ENCODE data around the gene PLD4. TPM values are rescaled to one million over a fixed set of nuclear protein-coding genes. Genes with fewer than 3 reads are reported as not detected.

The PLD4 gene
- total and polyA plus RNA-seq, 7 donors = 0.04 to 0.25 TPM; not detected in 5

DNA sequence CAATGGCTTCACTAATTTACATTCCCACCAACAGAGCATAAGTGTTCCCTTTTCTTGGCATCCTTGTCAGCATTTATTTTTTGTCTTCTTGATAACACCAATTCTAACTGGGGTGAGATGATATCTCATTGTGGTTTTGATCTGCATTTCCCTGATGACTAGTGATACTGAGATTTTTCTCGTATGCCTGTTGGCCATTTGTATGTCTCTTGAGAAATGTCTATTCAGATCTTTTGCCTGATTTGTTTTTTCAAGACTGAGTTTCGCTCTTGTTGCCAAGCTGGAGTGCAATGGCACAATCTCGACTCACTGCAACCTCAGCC is 4.7 kb upstream of the PLD4 start:
- H3K4me3 ChIP-seq = no peak overlapping the region
- H3K27me3 ChIP-seq (ENCODE audit: insufficient read depth in 3 of 3, low read length in 2 of 3) = peaks cover 0 to 5% (median 3%) of the 10 kb centered on the region in 3 donors
- H3K27ac ChIP-seq = no peak overlapping the region
- TF ChIP-seq, protein P1, sequence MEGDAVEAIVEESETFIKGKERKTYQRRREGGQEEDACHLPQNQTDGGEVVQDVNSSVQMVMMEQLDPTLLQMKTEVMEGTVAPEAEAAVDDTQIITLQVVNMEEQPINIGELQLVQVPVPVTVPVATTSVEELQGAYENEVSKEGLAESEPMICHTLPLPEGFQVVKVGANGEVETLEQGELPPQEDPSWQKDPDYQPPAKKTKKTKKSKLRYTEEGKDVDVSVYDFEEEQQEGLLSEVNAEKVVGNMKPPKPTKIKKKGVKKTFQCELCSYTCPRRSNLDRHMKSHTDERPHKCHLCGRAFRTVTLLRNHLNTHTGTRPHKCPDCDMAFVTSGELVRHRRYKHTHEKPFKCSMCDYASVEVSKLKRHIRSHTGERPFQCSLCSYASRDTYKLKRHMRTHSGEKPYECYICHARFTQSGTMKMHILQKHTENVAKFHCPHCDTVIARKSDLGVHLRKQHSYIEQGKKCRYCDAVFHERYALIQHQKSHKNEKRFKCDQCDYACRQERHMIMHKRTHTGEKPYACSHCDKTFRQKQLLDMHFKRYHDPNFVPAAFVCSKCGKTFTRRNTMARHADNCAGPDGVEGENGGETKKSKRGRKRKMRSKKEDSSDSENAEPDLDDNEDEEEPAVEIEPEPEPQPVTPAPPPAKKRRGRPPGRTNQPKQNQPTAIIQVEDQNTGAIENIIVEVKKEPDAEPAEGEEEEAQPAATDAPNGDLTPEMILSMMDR (IDR thresholded peaks at IDR 0.05) = no peak
- ATAC-seq (no peak), DNase-seq (no peak)
- WGBS, 3 donors = 43 to 60% (median 55%) methylated on average over 3 of the region's 3 CpGs
- H3K36me3 ChIP-seq (ENCODE audit: insufficient read depth in 1 of 2, low read depth in 1 of 2) = no peaks in the 10 kb centered on the region
- H3K9me3 ChIP-seq = no peaks in the 10 kb centered on the region
- no peaks in the 10 kb centered on the region for H3K4me1 ChIP-seq
- intact Hi-C loops (cut with DNase I) = no loop called here

DNA sequence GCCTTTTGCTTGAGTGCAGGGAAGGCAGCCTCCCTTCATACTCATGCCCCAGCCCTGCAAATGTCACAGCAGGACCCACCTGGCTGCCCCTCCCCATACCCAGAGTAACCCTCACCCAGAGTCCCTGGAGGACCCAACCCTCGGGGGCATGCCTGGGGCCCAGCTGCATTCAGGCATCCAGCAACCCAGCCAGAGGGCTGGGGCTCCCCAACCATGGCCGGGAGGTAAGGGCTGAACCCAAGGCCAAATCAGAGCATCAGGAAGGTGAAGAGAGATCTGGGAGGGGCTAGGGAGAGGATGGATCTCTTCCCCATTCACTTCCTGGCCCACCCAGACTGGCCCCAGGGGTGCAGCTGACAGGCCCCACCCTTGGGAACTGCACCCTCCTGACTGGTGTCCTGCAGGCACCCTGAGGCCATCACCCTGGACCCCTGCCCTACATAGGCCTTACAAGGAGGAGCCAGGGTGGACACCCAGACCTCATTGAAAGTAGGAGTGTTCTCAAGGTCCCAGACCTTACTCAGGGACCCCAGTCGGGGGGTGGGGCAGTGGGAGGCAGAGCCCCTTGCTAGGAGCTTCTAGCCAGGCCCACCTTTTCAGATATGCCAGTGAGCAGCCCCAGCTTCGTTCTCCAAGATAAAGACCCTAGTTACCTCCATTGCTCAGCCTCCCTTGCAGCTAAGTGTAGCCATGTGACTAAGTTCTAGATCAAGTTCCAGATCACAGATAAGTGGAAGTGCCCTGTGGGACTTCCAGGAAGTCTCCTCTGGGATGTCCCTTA is 849 bp upstream of the PLD4 start:
- H3K4me3 ChIP-seq = no peak overlapping the region
- TF ChIP-seq, protein P1 (IDR thresholded peaks at IDR 0.05) = no peak
- no peak for ATAC-seq
- no peak overlapping the region for H3K27ac ChIP-seq
- WGBS, 3 donors = 87 to 91% (median 90%) methylated on average over 4 of the region's 4 CpGs
- intact Hi-C loops (cut with DNase I) = no loop called here
- no peak for DNase-seq
- H3K36me3 ChIP-seq (ENCODE audit: insufficient read depth in 1 of 2, low read depth in 1 of 2) = no peaks in the 10 kb centered on the region
- H3K4me1 ChIP-seq = no peaks in the 10 kb centered on the region
- peaks cover 0 to 10% (median 6%) of the 10 kb centered on the region in 3 donors for H3K27me3 ChIP-seq (ENCODE audit: insufficient read depth in 3 of 3, low read length in 2 of 3)
- H3K9me3 ChIP-seq = no peaks in the 10 kb centered on the region

DNA sequence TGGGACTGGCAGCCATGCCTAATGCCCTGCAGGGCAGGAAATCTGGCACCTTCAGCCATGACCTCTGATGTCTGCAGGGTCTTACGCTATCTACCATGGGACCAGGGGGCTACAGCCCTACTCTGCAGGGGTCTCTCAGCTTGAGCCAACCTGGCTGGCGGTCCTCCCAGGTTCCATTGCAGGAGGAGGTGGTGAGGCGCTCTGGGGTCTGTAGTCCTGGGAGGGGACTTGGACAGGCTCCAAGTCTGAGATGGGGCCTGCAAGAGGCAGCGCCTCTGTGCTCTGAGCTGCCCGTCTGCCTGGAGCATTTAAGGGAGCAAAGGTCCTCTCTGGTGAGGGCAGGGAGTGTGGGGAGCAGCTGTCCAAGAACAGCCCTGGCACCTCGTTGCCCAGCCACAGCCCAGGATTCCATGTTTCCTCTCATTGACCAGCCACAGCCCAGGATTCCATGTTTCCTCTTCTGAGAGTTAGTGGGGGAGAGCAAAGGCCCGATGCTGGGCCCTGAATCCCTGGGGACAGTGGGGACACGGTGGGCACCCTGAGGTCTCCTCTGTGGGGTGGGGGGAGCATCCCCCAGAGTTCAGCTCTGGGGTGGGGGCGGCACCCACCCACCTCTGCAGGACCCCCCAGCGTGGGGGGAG is 655 bp downstream of the PLD4 start:
- peaks cover 0 to 11% (median 6%) of the 10 kb centered on the region in 3 donors for H3K27me3 ChIP-seq (ENCODE audit: insufficient read depth in 3 of 3, low read length in 2 of 3)
- H3K4me1 ChIP-seq = no peaks in the 10 kb centered on the region
- WGBS, 3 donors = 60 to 68% (median 64%) methylated on average over 9 to 10 of the region's 10 CpGs
- intact Hi-C loops (cut with DNase I) = no loop called here
- H3K36me3 ChIP-seq (ENCODE audit: insufficient read depth in 1 of 2, low read depth in 1 of 2) = no peaks in the 10 kb centered on the region
- H3K9me3 ChIP-seq = no peaks in the 10 kb centered on the region
- ATAC-seq (no peak), DNase-seq (no peak)
- TF ChIP-seq, protein P1 (IDR thresholded peaks at IDR 0.05) = no peak
- H3K4me3 ChIP-seq = no peak overlapping the region
- no peak overlapping the region for H3K27ac ChIP-seq

DNA sequence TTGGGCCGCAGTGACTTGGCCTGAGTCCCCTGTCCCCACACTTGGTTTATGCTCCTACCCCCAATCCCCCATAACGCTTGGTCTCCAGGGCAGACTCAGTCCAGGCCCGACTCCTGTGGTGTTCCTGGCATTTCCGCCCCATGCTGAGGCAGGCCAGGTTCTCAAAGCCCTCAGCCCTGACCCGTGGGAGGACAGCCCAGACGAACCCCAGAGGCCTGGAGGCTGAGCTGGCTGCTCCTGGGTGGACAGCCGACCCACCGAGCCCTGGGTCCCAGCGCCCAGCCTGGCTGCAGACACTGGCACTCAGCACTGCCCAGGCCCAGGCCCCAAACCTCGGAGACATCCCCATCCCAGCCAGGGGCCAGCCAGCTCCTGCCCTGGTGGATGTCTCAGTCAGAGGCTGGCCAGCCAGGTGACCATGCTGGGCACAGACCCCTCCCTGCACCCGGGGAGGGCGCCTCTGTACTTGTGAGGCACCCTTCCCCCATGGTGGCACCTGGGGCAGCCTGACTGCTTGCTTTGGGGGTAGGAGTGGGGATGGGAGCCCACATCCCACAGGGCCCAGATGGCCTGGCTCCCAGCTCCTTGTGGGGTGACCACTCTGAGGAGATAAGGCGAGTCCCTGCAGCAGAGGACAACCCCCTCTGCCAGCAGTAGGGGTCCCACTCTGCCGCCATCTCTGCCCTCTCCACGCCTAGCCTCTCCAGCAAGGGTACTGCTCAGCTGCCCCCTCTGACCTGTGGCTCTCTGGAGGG is 1.4 kb downstream of the PLD4 start:
- no peaks in the 10 kb centered on the region for H3K9me3 ChIP-seq
- no peak for ATAC-seq
- no peak overlapping the region for H3K4me3 ChIP-seq
- no peak overlapping the region for H3K27ac ChIP-seq
- no peaks in the 10 kb centered on the region for H3K4me1 ChIP-seq
- no peak for DNase-seq
- H3K27me3 ChIP-seq (ENCODE audit: insufficient read depth in 3 of 3, low read length in 2 of 3) = peaks cover 0 to 18% (median 6%) of the 10 kb centered on the region in 3 donors
- WGBS, 3 donors = 79 to 84% (median 82%) methylated on average over 15 of the region's 15 CpGs
- TF ChIP-seq, protein P1 (IDR thresholded peaks at IDR 0.05) = no peak
- intact Hi-C loops (cut with DNase I) = no loop called here
- H3K36me3 ChIP-seq (ENCODE audit: insufficient read depth in 1 of 2, low read depth in 1 of 2) = no peaks in the 10 kb centered on the region

Measured in psoas muscle (tissue), 8 donors.